Kidney (tissue), 14 donors: ENCODE results near the gene LTBP2. TPM values are rescaled to one million over a fixed set of nuclear protein-coding genes. Genes with fewer than 3 reads are reported as not detected.
A peak's percentile ranks its signal among the peaks of the same experiment; 100 is the strongest.

ENCODE experiments used
- DNase-seq, 5 donors: peaks; one replicate each; pipeline ENCODE4 v3.0.0-alpha.2; 2013 to 2020
- FAIRE-seq: peaks from 2 replicates; lab custom pipeline; 2012; peaks lifted over from hg19 to GRCh38; lab: Jason Lieb, UNC
- H3K27ac ChIP-seq, 2 donors: one replicate each; pipeline ENCODE4 v1.7.0; 2013; ENCODE audit warnings: low read depth in 2 of 2, low read length in 2 of 2, inconsistent platforms in 1 of 2
- H3K27me3 ChIP-seq: one replicate; pipeline ENCODE4 v1.7.1; 2013; ENCODE audit warnings: low read length, inconsistent platforms; ENCODE audit not compliant: control insufficient read depth, insufficient read depth
- H3K36me3 ChIP-seq, 3 donors: one replicate each; pipeline versions ENCODE4 v1.7.0 to v1.7.1; 2013; ENCODE audit warnings: low read length in 3 of 3, control low read depth in 1 of 3, inconsistent platforms in 1 of 3; ENCODE audit not compliant: insufficient read depth in 3 of 3, control insufficient read depth in 2 of 3
- H3K4me1 ChIP-seq, 3 donors: one replicate each; pipeline versions ENCODE4 v1.7.0 to v1.7.1; 2013; ENCODE audit warnings: low read length in 3 of 3, inconsistent platforms in 1 of 3, low read depth in 1 of 3; ENCODE audit not compliant: control insufficient read depth in 2 of 3, insufficient read depth in 2 of 3
- H3K4me3 ChIP-seq, 3 donors: one replicate each; pipeline versions ENCODE4 v1.7.0 to v1.8.1; 2013; ENCODE audit warnings: low read length in 3 of 3, control low read depth in 1 of 3, inconsistent platforms in 1 of 3
- H3K9ac ChIP-seq, 3 donors: one replicate each; pipeline versions ENCODE4 v1.7.0 to v1.7.1; 2013; ENCODE audit warnings: low read length in 3 of 3, control low read depth in 1 of 3, inconsistent platforms in 1 of 3
- H3K9me3 ChIP-seq, 3 donors: one replicate each; pipeline versions ENCODE4 v1.7.0 to v1.7.1; 2013; ENCODE audit warnings: low read length in 3 of 3, control low read depth in 1 of 3, inconsistent platforms in 1 of 3; ENCODE audit not compliant: control insufficient read depth in 2 of 3, insufficient read depth in 1 of 3
- CTCF ChIP-seq: IDR thresholded peaks from 3 replicates; pipeline ENCODE4 v1.5.1; 2012; ENCODE audit warnings: mild to moderate bottlenecking, moderate library complexity, borderline replicate concordance; ENCODE audit not compliant: insufficient read depth; ENCODE audit errors: extremely low read depth
- intact Hi-C: fragments of 100-400 bp; cut with DNase I; formaldehyde crosslinking; loops from one replicate; pipeline ENCODE4 v1.11.1; 2022
- polyA plus RNA-seq: library from polyadenylated mRNA; stranded (reverse); fragments of 350-450 nt; fragmentation: Illumina TruSeq; extraction: RNeasy Lipid Tissue Mini Kit (QIAGEN cat#74804); gene quantifications from one replicate; pipeline ENCODE4 v1.2.3, GENCODE V29; 2014; ENCODE audit warnings: low read depth, low replicate concordance; ENCODE audit not compliant: insufficient read depth
- total RNA-seq: library from RNA; stranded (reverse); fragmentation: NEBNext Ultra II Directional; extraction: Animal tissue kit (Norgen Biotek cat#: 25700); gene quantifications from one replicate; pipeline ENCODE4 v1.2.1, GENCODE V29; 2021
- donor health status: control.
- donor health status: control.
- donor health status: control.
- donor health status: control.
- donor health status: control.
- donor health status: DM: yes; HTN: yes; CAD: no.
- donor health status: Normal renal cell carcinoma (clear cell type).

The LTBP2 gene
- total and polyA plus RNA-seq, 2 donors from 2014 or later: 2.9 to 10.4 TPM

GRCh38 chr14:74563586-74564159 is 48.4 kb downstream of the LTBP2 start:
- no peak for FAIRE-seq

GRCh38 chr14:74563233-74563585 is 48.8 kb downstream of the LTBP2 start:
- intact Hi-C loops: no loop called here
- no peak for TF ChIP-seq CTCF
- no peak for FAIRE-seq
- peak in 1 of 5 donors; percentile 76 for DNase-seq
- Histone ChIP-seq H3K9ac (no peak overlapping the region), H3K36me3 (no peaks in the 10 kb centered on the region), H3K9me3 (no peaks in the 10 kb centered on the region), H3K27me3 (no peaks in the 10 kb centered on the region), H3K4me3 (no peak overlapping the region), H3K4me1 (peaks cover 0 to 3% (median 1%) of the 10 kb centered on the region in 3 donors), H3K27ac (peak overlapping the region in 1 of 2 donors; percentile 17)

More at GRCh38 chr14:74563586-74564159, 48.4 kb downstream of the LTBP2 start:
- H3K9ac ChIP-seq: no peak overlapping the region
- H3K4me3 ChIP-seq: no peak overlapping the region
- TF ChIP-seq CTCF: no peak
- intact Hi-C loops: no loop called here
- no peak overlapping the region for H3K27ac ChIP-seq
- DNase-seq: no peak
- H3K9me3 ChIP-seq: no peaks in the 10 kb centered on the region
- H3K4me1 ChIP-seq: peaks cover 0 to 3% (median 2%) of the 10 kb centered on the region in 3 donors
- H3K36me3 ChIP-seq: no peaks in the 10 kb centered on the region
- H3K27me3 ChIP-seq: no peaks in the 10 kb centered on the region

GRCh38 chr14:74562515-74563232 is 49.4 kb downstream of the LTBP2 start:
- Histone ChIP-seq H3K27ac (peak overlapping the region in 1 of 2 donors; percentile 17), H3K9ac (no peak overlapping the region), H3K36me3 (no peaks in the 10 kb centered on the region), H3K4me1 (peaks cover 0 to 3% (median 0%) of the 10 kb centered on the region in 3 donors), H3K9me3 (no peaks in the 10 kb centered on the region), H3K4me3 (no peak overlapping the region), H3K27me3 (no peaks in the 10 kb centered on the region)
- intact Hi-C loops: no loop called here
- DNase-seq (no peak), FAIRE-seq (no peak)
- TF ChIP-seq CTCF: no peak
